ENCODE results near the gene ST3GAL5. TPM values are rescaled to one million over a fixed set of nuclear protein-coding genes. Genes with fewer than 3 reads are reported as not detected.
A peak's percentile ranks its signal among the peaks of the same experiment; 100 is the strongest.

ST3GAL5 gene
- polyA plus RNA-seq, 1 of the 3 experiments (the other 2 are of a cell fraction) = 37.6 TPM

DNA sequence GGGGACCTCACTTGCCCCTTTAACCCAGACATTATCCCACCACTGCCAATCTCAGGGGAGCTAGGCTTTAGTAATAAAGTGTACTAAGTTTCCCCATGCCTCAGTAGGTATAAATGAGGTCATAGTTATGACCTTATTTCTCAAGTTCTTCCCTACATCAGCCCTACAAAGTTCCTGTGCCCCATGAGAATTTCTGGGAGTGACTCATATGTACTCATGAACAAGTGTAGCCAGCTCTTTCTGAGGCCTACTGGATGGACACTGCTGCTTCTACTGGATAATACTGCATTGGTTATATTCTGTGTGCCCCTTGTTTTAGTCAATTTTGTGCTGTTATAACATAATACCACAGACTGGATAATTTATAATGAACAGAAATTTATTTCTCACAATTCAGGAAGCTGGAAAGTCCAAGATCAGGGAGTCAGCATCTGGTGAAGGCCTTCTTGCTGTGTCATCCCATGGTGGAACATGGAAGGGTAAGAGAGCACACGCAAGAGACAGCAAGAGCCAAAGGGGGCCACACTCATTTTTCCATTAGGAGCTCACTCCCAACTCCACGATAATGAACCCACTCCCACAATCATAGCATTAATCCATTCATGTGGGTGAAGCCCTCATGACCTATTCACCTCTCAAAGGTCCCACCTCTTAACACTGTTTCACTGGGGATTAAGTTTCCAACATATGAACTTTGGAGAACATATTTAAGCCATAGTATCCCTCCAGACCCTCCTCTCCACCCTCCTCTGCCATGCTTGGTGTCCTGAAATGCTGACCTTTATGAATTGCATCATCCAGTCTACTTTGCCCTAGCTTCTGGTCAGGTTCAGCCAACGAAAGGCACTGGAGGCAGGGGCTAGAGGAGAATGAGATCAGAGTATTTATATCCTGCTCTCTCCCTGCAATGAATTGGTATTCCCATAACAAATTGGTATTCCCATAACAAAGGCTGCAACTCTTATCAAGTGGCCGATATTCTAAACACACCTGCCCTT is 25.4 kb upstream of the ST3GAL5 start (continued):
- TF ChIP-seq, protein P1, sequence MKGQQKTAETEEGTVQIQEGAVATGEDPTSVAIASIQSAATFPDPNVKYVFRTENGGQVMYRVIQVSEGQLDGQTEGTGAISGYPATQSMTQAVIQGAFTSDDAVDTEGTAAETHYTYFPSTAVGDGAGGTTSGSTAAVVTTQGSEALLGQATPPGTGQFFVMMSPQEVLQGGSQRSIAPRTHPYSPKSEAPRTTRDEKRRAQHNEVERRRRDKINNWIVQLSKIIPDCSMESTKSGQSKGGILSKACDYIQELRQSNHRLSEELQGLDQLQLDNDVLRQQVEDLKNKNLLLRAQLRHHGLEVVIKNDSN (IDR thresholded peaks at IDR 0.05; ENCODE audit: borderline replicate concordance, low read depth) = no peak
- TF ChIP-seq, protein P2, sequence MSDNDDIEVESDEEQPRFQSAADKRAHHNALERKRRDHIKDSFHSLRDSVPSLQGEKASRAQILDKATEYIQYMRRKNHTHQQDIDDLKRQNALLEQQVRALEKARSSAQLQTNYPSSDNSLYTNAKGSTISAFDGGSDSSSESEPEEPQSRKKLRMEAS (IDR thresholded peaks at IDR 0.05; ENCODE audit: low read depth) = no peak
- TF ChIP-seq, protein P3, sequence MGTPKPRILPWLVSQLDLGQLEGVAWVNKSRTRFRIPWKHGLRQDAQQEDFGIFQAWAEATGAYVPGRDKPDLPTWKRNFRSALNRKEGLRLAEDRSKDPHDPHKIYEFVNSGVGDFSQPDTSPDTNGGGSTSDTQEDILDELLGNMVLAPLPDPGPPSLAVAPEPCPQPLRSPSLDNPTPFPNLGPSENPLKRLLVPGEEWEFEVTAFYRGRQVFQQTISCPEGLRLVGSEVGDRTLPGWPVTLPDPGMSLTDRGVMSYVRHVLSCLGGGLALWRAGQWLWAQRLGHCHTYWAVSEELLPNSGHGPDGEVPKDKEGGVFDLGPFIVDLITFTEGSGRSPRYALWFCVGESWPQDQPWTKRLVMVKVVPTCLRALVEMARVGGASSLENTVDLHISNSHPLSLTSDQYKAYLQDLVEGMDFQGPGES (IDR thresholded peaks at IDR 0.05; ENCODE audit: low read depth, low read length) = no peak
- TF ChIP-seq GATA2 (CRISPR knock-in tag; IDR thresholded peaks at IDR 0.05) = no peak

GRCh38 chr2:85911814-85912692 is 23.3 kb upstream of the ST3GAL5 start:
- no peaks in the 10 kb centered on the region for H4K20me1 ChIP-seq (ENCODE audit: insufficient read depth)
- peak overlapping the region; percentile 31; the same call in 1 of the 2 replicates for H3K9ac ChIP-seq
- peak overlapping the region; percentile 75 for H2AFZ ChIP-seq (ENCODE audit: low read depth)
- H3K4me2 ChIP-seq = peak overlapping the region; percentile 45
- WGBS (ENCODE audit: low lambda C conversion rate) = 55% methylated on average over 9 of the region's 9 CpGs
- H3K4me3 ChIP-seq (ENCODE audit: low read depth in 2 of 2, low read length in 1 of 2) = no peak overlapping the region
- peak overlapping the region; percentile 23 to 87; a peak in 3 of 4 replicates for H3K27ac ChIP-seq (ENCODE audit: low read depth in 2 of 2, low read length in 1 of 2)
- ChIA-PET POLR2A (no interaction called here), CTCF (no interaction called here)
- peaks cover 0 to 9% of the 10 kb centered on the region in 2 experiments; a peak in 1 of 4 replicates for H3K4me1 ChIP-seq (ENCODE audit: control insufficient read depth in 1 of 2, insufficient read depth in 2 of 2, low read depth in 1 of 2, low read length in 1 of 2)
- H3K36me3 ChIP-seq (replicated peaks in 1 of 2; ENCODE audit: control insufficient read depth in 1 of 2, insufficient read depth in 2 of 2, low read length in 1 of 2) = no peaks in the 10 kb centered on the region
- no peak for DNase-seq
- no peaks in the 10 kb centered on the region for H3K9me3 ChIP-seq
- H3F3A ChIP-seq (replicated peaks; ENCODE audit: insufficient read depth) = peaks cover 13% of the 10 kb centered on the region
- no peaks in the 10 kb centered on the region for H3K79me2 ChIP-seq (ENCODE audit: insufficient read depth)
- H3K27me3 ChIP-seq (ENCODE audit: insufficient read depth) = no peaks in the 10 kb centered on the region
- TF ChIP-seq TCF12 (IDR thresholded peaks at IDR 0.05) = peak; percentile 16
- no peak for TF ChIP-seq CTCF (IDR thresholded peaks at IDR 0.05)
- TF ChIP-seq, protein P2 (IDR thresholded peaks at IDR 0.05; ENCODE audit: low read depth) = peak; percentile 42; the same call in 1 of the 2 replicates
- TF ChIP-seq, protein P4, sequence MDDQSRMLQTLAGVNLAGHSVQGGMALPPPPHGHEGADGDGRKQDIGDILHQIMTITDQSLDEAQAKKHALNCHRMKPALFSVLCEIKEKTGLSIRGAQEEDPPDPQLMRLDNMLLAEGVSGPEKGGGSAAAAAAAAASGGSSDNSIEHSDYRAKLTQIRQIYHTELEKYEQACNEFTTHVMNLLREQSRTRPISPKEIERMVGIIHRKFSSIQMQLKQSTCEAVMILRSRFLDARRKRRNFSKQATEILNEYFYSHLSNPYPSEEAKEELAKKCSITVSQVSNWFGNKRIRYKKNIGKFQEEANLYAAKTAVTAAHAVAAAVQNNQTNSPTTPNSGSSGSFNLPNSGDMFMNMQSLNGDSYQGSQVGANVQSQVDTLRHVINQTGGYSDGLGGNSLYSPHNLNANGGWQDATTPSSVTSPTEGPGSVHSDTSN (IDR thresholded peaks at IDR 0.05) = peak; percentile 4; the same call in 1 of the 2 replicates
- no peak for TF ChIP-seq RAD21 (IDR thresholded peaks at IDR 0.05; ENCODE audit: low read length)
- TF ChIP-seq EP300 (IDR thresholded peaks at IDR 0.05; ENCODE audit: borderline replicate concordance in 1 of 2, low read depth in 1 of 2, low read length in 1 of 2) = no peak
- TF ChIP-seq, protein P1 (IDR thresholded peaks at IDR 0.05; ENCODE audit: borderline replicate concordance, low read depth) = no peak
- no peak for TF ChIP-seq RFX5 (IDR thresholded peaks at IDR 0.05; ENCODE audit: low read length)
- no peak for TF ChIP-seq NRF1 (IDR thresholded peaks at IDR 0.05; ENCODE audit: low read depth, low read length)
- no peak for TF ChIP-seq GATA2 (CRISPR knock-in tag; IDR thresholded peaks at IDR 0.05)
- no peak for TF ChIP-seq FOXJ3 (CRISPR knock-in tag; IDR thresholded peaks at IDR 0.05)
- no peak for TF ChIP-seq POLR2AphosphoS5 (IDR thresholded peaks at IDR 0.05; ENCODE audit: low read depth, low read length)
- TF ChIP-seq RXRA (IDR thresholded peaks at IDR 0.05; ENCODE audit: borderline replicate concordance, low read depth) = no peak
- TF ChIP-seq SMC3 (IDR thresholded peaks at IDR 0.05; ENCODE audit: low read depth, low read length) = no peak
- TF ChIP-seq JUND (IDR thresholded peaks at IDR 0.05) = 0 out of 2 replicates have a peak, but pooled peaks have one; percentile 5
- no peak for TF ChIP-seq MXI1 (IDR thresholded peaks at IDR 0.05; ENCODE audit: low read depth, low read length)
- no peak for TF ChIP-seq EZH2phosphoT487 (IDR thresholded peaks at IDR 0.05; ENCODE audit: borderline replicate concordance, low read depth)
- TF ChIP-seq NFIC (IDR thresholded peaks at IDR 0.05; ENCODE audit: borderline replicate concordance) = peak; percentile 42; the same call in 1 of the 2 replicates
- TF ChIP-seq FOSL2 (IDR thresholded peaks at IDR 0.05; ENCODE audit: borderline replicate concordance, low read depth) = peak; percentile 14; the same call in 1 of the 2 replicates
- no peaks in the 10 kb centered on the region for H3K9me2 ChIP-seq
